Nucleus accumbens (tissue), 56 donors: ENCODE results near the gene DENND2A.
A peak's percentile ranks its signal among the peaks of the same experiment; 100 is the strongest.
"Not testable (repeated sequence)": the region's sequence is repeated elsewhere in the genome, so short reads cannot be mapped to it uniquely, and the experiment has no call there.

ENCODE experiments used
- DNase-seq, 56 donors: peaks; one replicate each; lab custom pipeline; 2025; lab: John Stamatoyannopoulos, UW

The DENND2A gene

GRCh38 chr7:140562926-140563481 is 77.6 kb downstream of the DENND2A start:
- no peak for DNase-seq

GRCh38 chr7:140559410-140559809 is 81.2 kb downstream of the DENND2A start:
- DNase-seq: no peak

- no peak for DNase-seq
Measured at GRCh38 chr7:140557809-140558518, 82.6 kb downstream of the DENND2A start.

GRCh38 chr7:140557069-140557468 is 83.5 kb downstream of the DENND2A start:
- no peak for DNase-seq

- not testable (repeated sequence) for DNase-seq
Measured at GRCh38 chr7:140553236-140553635, 87.4 kb downstream of the DENND2A start.

GRCh38 chr7:140552240-140552679 is 88.4 kb downstream of the DENND2A start:
- no peak for DNase-seq

- DNase-seq: no peak
Measured at GRCh38 chr7:140551355-140552239, 89.0 kb downstream of the DENND2A start.

- DNase-seq: no peak
Measured at GRCh38 chr7:140546947-140547346, 93.7 kb downstream of the DENND2A start.

- no peak for DNase-seq
Measured at GRCh38 chr7:140544388-140544826, 96.2 kb downstream of the DENND2A start.

GRCh38 chr7:140542228-140542603 is 98.4 kb downstream of the DENND2A start:
- DNase-seq: peak in 4 of 56 donors; percentile 6 to 10 (median 10)

GRCh38 chr7:140541513-140542227 is 98.9 kb downstream of the DENND2A start:
- peak in 2 of 56 donors; percentile 5 to 8 for DNase-seq

GRCh38 chr7:140541176-140541512 is 99.5 kb downstream of the DENND2A start:
- no peak for DNase-seq

GRCh38 chr7:140540136-140540777 is 100.4 kb downstream of the DENND2A start:
- no peak for DNase-seq

GRCh38 chr7:140539461-140539860 is 101.2 kb downstream of the DENND2A start:
- DNase-seq: no peak

- DNase-seq: no peak
Measured at GRCh38 chr7:140537750-140538482, 102.7 kb downstream of the DENND2A start.

GRCh38 chr7:140534743-140535142 is 105.9 kb downstream of the DENND2A start:
- DNase-seq: no peak

GRCh38 chr7:140533394-140533872 is 107.2 kb downstream of the DENND2A start:
- no peak for DNase-seq

- DNase-seq: not testable (repeated sequence)
Measured at GRCh38 chr7:140529428-140529827, 111.2 kb downstream of the DENND2A start.
